HG03565 (cell line): ENCODE data around the gene ZBTB9.
"Not testable (repeated sequence)": the region's sequence is repeated elsewhere in the genome, so short reads cannot be mapped to it uniquely, and the experiment has no call there.

Experiments used
- ATAC-seq: cut with Tn5 transposase; IDR thresholded peaks from one replicate; pipeline ENCODE4 v1.9.1; 2021; ENCODE audit warnings: mild to moderate bottlenecking, moderate library complexity; ENCODE audit not compliant: unreplicated experiment

Gene ZBTB9

DNA sequence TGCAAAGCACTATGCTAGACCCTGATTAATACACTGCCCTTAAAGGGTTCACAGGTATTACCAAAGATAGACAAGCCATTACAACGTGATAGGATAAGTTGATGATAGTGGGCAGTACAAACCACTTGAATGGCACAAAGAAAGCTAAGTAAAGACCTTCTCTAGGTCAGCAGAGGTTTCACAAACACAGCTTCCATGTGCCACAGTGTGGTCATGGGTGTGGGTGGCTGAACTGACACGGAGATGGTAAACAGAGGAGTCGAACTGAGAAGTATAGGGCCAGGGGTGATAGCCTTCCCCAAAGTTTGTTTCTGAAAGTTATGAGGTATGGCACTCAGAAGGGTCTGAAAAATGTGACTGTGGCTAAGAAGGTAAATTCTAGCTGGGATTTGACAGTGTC lies 4.3 kb downstream of the ZBTB9 start:
- no peak for ATAC-seq

- no peak for ATAC-seq
Measured at GRCh38 chr6:33459226-33459625, 4.8 kb downstream of the ZBTB9 start.

- ATAC-seq: no peak
Measured at GRCh38 chr6:33466075-33466735, 11.8 kb downstream of the ZBTB9 start.

DNA sequence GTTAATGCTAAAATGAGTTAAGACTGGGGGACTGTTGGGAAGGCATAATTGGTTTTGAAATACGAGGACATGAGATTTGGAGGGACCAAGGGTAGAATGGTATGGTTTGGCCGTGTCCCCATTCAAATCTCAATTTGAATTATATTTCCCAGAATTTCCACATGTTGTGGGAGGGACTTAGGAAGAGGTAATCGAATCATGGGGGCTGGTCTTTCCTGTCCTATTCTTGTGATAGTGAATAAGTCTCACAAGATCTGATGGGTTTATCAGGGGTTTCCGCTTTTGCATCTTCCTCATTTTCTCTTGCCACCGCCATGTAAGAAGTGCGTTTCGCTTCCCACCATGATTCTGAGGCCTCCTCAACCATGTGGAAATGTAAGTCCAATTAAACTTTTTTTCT lies 12.7 kb downstream of the ZBTB9 start:
- no peak for ATAC-seq

DNA sequence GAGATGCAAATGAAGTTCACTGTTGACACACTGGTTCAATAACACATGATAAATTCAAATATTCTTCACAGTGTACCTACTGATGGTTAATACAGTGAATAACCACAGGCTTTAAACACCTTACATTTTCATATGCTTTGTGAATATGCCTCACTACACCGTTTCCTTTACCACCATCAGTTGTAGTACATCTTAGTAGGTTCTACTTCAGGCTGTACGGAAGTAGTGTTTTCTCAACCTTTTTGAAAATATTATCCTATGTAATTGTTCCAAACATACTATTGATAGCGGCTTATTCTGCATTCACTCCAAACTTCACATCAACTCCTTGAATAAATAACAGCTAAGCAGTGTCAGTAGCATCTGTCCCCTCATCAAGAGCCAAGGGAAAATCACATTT lies 15.3 kb downstream of the ZBTB9 start:
- ATAC-seq: no peak

DNA sequence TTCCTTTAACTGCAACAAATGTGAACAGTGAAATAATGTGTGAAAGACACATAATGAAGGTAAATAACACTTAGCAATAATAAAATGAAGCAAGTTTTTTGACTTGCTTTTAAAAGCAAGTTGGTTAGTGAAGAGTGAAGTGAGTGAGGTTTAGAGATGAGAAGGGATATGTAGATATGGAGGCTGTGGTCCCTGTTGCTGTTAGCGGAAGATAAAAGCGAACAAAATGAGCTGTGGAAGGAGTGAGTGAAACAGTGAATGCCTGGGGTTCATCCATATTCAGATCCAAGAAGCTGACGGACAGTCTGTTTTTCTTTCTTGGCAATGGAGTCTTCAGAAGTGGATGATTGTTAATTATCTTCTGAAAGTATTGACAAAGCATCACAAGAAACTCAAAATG lies 23.5 kb downstream of the ZBTB9 start:
- no peak for ATAC-seq

- no peak for ATAC-seq
Measured at GRCh38 chr6:33481192-33481591, 26.8 kb downstream of the ZBTB9 start.

DNA sequence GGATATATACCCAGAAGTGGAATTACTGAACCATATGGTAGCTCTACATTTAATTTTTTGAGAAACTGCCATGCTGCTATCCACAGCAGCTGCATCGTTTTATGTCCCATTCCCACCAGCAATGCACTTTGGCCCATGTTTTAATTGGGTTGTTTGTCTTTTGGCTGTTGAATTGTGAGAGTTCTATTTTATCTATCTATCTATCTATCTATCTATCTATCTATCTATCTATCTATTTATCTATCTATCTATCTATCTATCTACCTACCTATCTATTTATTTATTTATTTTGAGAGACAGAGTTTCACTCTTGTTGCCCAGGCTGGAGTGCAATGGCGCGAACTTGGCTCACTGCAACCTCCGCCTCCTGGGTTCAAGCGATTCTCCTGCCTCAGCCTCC lies 28.2 kb downstream of the ZBTB9 start:
- ATAC-seq: not testable (repeated sequence)

- ATAC-seq: no peak
Measured at GRCh38 chr6:33483678-33484077, 29.3 kb downstream of the ZBTB9 start.

DNA sequence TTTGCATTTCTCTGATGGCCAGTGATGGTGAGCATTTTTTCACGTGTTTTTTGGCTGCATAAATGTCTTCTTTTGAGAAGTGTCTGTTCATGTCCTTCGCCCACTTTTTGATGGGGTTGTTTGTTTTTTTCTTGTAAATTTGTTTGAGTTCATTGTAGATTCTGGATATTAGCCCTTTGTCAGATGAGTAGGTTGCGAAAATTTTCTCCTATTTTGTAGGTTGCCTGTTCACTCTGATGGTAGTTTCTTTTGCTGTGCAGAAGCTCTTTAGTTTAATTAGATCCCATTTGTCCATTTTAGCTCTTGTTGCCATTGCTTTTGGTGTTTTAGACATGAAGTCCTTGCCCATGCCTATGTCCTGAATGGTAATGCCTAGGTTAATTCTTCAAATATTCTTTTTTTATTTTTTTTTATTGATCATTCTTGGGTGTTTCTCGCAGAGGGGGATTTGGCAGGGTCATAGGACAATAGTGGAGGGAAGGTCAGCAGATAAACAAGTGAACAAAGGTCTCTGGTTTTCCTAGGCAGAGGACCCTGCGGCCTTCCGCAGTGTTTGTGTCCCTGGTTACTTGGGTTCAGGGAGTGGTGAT lies 30.4 kb downstream of the ZBTB9 start:
- ATAC-seq: not testable (repeated sequence)

DNA sequence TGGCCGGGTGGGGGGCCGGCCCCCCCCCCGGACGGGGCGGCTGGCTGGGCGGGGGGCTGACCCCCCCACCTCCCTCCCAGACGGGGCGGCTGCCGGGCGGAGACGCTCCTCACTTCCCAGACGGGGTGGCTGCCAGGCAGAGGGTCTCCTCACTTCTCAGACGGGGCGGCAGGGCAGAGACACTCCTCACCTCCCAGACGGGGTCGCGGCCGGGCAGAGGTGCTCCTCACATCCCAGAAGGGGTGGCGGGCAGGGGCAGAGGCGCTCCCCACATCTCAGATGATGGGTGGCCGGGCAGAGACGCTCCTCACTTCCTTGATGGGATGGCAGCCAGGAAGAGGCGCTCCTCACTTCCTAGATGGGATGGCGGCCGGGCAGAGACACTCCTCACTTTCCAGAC lies 31.3 kb downstream of the ZBTB9 start:
- not testable (repeated sequence) for ATAC-seq

DNA sequence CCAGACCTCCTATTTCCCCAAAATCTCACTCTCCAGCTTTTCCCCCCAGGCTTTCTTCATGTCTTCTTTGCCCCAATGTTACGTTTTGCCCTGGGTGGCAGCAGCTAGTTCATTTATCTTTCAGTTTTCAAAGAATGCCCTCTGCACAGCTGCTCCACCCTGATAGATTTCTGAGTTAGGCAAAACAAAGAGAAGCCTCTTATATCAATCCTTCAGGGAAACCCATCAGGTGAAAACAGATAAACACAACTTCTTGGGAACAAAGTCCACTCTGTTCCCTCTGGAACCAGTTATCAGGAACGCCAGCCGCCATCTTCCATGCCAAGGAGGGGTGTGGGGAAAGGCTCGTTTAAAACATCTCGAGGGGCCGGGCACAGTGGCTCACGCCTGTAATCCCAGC lies 34.0 kb downstream of the ZBTB9 start:
- no peak for ATAC-seq

GRCh38 chr6:33490198-33490597 lies 35.8 kb downstream of the ZBTB9 start:
- no peak for ATAC-seq

- ATAC-seq: no peak
Measured at GRCh38 chr6:33490621-33491020, 36.2 kb downstream of the ZBTB9 start.

- no peak for ATAC-seq
Measured at GRCh38 chr6:33492093-33492492, 37.7 kb downstream of the ZBTB9 start.

DNA sequence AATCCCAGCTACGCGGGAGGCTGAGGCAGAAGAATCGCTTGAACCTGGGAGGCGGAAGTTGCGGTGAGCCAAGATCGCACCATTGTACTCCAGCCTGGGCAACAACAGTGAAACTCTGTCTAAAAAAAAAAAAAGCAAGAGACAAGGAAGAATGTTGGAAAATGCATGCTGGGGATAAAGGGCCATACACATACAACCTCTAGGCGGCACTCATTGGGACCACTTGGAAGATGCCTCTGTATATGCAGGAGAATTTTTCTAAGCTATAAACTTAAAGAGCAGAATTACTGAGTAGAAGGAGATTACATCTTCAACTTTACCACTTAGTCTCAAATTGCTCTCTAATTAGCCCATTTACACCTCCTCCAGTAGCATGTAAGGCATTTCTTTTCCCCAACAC lies 42.8 kb downstream of the ZBTB9 start:
- no peak for ATAC-seq

GRCh38 chr6:33502486-33502885 lies 48.1 kb downstream of the ZBTB9 start:
- ATAC-seq: no peak

DNA sequence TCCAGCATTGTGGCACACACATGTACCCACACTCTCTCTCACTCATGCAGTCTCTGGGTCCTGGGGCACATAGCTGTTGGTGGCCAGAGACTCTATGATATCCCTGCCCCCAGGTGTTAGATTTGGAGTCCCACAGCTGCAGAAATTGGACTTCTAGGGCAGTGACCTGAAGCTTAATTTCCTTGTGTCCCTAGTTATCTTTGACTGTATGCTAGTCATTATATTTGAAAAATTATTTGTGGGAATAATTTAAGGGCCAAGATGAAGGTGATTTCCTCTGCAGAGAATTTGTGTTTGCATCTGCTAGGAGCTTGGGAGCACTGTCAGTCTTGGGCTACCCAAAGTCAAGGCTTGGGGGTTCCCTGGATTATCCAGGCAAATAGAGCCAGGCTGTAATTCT lies 50.1 kb downstream of the ZBTB9 start:
- no peak for ATAC-seq

GRCh38 chr6:33505548-33506370 lies 51.4 kb downstream of the ZBTB9 start:
- no peak for ATAC-seq
